Measurements from ENCODE around the gene MED12L.

MED12L gene

DNA sequence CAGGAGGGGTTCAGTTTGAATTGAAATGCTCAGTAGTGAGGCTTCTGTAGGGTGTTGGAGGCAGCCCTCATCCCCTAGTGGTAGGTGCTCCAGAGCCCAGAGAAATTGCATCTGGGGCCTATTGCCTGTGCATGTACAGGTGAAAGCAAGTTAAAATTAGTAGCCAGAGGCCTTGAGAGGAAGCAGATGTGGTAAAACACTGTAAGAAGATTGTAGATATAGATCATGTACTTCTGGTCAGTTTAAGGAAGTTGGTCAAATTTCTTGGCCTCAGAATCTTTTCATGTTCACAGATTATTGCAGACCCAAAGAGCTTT, 340.8 kb downstream of the MED12L start:
- H3K4me3 ChIP-seq (ENCODE audit: low read length): no peak overlapping the region

DNA sequence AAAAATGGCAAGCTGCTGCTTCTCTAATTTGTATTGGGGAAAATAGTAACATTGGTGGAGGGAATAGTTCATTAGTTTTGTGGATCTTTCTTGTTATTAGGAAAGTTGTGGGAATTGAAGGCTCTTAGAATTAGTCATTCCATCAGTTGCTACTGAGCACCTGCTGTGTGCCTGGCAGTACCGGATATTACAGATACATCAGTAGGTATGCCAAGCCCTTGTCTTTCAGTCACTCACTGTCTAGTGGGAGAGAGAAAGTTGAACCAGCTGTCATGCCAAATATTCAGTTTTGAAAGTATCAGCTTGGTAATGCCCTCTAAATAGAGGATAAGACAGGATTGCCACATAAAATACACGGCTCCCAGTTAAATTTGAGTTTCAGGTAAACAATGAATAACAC, 342.9 kb downstream of the MED12L start:
- no peak overlapping the region for H3K4me2 ChIP-seq (ENCODE audit: low read length)
- H3K4me3 ChIP-seq (ENCODE audit: low read length): no peak overlapping the region
- no peaks in the 10 kb centered on the region for H3K36me3 ChIP-seq (ENCODE audit: insufficient read depth, low read length)
- no peaks in the 10 kb centered on the region for H3K27me3 ChIP-seq (ENCODE audit: control insufficient read depth, insufficient read depth, low read length)
- H3K9ac ChIP-seq (ENCODE audit: low read depth, low read length): no peak overlapping the region
- no peaks in the 10 kb centered on the region for H3K9me3 ChIP-seq (replicated peaks; ENCODE audit: low read length)
- peaks cover 22% of the 10 kb centered on the region for H3K4me1 ChIP-seq (ENCODE audit: control insufficient read depth, insufficient read depth, low read length)

More for the DNA sequence above, 340.8 kb downstream of the MED12L start:
- no peaks in the 10 kb centered on the region for H3K36me3 ChIP-seq (ENCODE audit: insufficient read depth, low read length)
- H3K4me2 ChIP-seq (ENCODE audit: low read length): no peak overlapping the region
- H3K9me3 ChIP-seq (replicated peaks; ENCODE audit: low read length): no peaks in the 10 kb centered on the region
- no peak overlapping the region for H3K9ac ChIP-seq (ENCODE audit: low read depth, low read length)
- no peaks in the 10 kb centered on the region for H3K27me3 ChIP-seq (ENCODE audit: control insufficient read depth, insufficient read depth, low read length)
- H3K4me1 ChIP-seq (ENCODE audit: control insufficient read depth, insufficient read depth, low read length): peaks cover 7% of the 10 kb centered on the region

DNA sequence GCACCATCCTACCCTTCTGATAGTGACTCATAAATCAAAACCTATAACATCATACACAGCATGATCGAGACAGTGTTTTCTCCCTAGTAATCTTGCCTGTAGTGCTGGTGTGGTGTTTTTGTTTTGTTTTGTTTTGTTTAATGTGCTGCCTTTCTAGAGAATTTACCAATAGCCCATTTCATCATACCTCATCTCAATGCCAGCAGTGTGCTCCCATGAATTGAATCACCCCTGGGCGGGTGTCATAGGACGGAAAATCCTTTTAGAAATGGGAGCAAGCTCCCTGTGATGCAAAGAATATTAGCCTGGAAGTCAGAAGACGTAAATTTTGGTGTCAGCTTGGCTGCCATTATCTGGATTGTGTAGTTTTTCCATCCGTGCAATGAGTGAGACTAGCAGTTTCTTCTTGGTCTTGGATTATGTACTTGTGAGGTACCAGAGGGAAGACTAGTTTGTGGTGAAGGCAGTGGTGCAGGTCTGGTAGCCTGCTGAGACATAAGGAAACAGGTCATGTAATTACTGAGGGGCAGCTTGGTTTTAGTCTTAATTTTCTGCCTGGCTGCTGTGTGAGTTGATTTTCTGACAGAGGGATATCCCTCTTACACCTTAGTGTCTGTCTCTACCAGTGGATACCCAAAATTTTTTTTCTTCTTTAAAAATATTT, 345.5 kb downstream of the MED12L start:
- Histone ChIP-seq H3K9me3 (replicated peaks; ENCODE audit: low read length) (no peaks in the 10 kb centered on the region), H3K27me3 (ENCODE audit: control insufficient read depth, insufficient read depth, low read length) (no peaks in the 10 kb centered on the region), H3K4me1 (ENCODE audit: control insufficient read depth, insufficient read depth, low read length) (peaks cover 38% of the 10 kb centered on the region), H3K9ac (ENCODE audit: low read depth, low read length) (no peak overlapping the region), H3K4me2 (ENCODE audit: low read length) (no peak overlapping the region), H3K4me3 (ENCODE audit: low read length) (no peak overlapping the region), H3K36me3 (ENCODE audit: insufficient read depth, low read length) (no peaks in the 10 kb centered on the region)

DNA sequence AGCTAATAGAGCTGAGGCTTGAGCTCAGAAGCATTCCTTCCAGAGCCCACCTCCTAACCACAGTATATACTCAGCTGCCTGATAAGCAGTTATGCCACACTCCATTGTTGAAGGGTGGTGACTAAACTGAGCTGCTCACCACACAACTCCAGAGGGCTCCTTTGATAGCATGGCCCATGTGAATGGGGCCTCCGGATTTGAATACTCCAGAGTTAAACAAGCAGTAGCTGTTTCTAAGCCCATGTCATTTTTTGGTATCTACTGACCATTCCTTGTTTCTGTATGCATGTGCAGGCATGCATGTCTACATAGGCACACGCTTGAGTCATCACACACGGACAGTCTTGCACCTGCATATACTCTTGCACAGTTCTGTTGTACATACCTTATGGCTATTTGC, 346.5 kb downstream of the MED12L start:
- Histone ChIP-seq H3K4me2 (ENCODE audit: low read length) (no peak overlapping the region), H3K9ac (ENCODE audit: low read depth, low read length) (no peak overlapping the region), H3K4me3 (ENCODE audit: low read length) (no peak overlapping the region), H3K27me3 (ENCODE audit: control insufficient read depth, insufficient read depth, low read length) (no peaks in the 10 kb centered on the region), H3K4me1 (ENCODE audit: control insufficient read depth, insufficient read depth, low read length) (peaks cover 47% of the 10 kb centered on the region), H3K9me3 (replicated peaks; ENCODE audit: low read length) (no peaks in the 10 kb centered on the region), H3K36me3 (ENCODE audit: insufficient read depth, low read length) (no peaks in the 10 kb centered on the region)

DNA sequence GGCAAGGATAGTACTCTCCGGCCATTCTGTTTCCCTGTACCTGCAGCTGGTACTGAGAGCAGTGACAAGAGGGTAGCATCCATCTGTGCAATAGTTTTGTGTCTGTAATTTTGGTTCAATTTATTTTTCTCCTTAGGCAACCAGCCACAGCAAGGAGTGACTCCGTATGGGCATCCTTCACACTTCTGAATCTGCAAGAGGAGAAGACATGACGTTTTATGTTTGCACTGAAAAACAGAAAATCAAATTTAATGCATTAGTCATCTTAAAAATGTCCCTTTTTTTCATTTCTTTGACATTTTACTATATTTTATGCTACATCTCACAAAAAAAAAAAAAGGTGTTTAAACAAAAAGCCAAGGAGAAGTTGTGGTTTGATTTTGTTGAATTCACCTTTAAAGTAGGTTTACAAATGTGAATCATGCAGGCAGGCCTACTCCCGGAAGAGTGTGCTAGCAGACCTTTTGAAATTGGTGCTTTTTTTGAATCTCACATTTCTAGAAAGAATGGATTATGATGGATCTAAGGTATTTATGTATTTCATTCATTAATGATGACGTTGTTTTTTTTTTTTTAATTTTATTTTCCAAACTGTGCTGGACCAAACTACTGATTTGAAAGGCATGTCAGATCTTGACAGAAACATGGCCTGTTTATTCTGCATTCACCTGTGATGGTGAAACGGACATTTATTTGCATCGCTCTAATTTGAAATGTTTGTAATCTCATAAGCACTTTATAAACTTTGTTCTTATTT, 347.3 kb downstream of the MED12L start:
- Histone ChIP-seq H3K4me3 (ENCODE audit: low read length) (no peak overlapping the region), H3K4me1 (ENCODE audit: control insufficient read depth, insufficient read depth, low read length) (peaks cover 47% of the 10 kb centered on the region), H3K36me3 (ENCODE audit: insufficient read depth, low read length) (no peaks in the 10 kb centered on the region), H3K27me3 (ENCODE audit: control insufficient read depth, insufficient read depth, low read length) (no peaks in the 10 kb centered on the region), H3K4me2 (ENCODE audit: low read length) (no peak overlapping the region), H3K9me3 (replicated peaks; ENCODE audit: low read length) (no peaks in the 10 kb centered on the region), H3K9ac (ENCODE audit: low read depth, low read length) (no peak overlapping the region)

DNA sequence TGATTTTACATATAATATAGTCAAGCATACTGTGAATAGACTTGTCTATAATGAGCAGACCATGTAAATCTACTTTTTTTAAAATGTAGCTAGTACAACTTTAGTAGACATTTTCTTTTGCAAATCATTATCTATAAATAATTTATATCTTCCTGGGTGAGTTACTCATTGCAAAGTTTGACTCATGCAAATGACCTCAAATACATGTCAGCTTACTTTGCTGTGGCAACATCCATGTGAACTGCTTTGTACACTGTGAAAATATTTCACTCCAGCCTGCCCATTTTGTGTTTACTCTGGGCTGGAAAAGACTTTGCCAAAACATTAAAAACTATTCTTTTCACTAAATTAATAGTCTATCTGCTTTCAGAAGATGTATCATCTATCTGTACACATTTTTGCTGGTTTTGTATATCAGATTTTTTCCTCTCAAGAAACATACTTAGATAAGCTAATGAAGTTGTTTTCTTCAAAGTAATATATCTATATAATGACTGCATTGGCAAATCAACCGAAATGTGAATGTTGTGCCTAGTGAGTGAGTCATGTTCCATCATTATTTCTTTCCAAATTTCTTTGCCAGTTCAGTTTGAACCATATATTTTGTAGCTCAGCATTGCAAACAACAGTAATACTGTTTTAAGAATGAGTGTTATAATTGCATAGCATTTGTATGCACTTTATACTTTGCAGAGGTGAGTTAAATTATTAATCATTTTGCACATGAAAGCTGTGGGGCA, 348.9 kb downstream of the MED12L start:
- Histone ChIP-seq H3K9ac (ENCODE audit: low read depth, low read length) (peak overlapping the region; percentile 73), H3K4me3 (ENCODE audit: low read length) (peak overlapping the region; percentile 32), H3K4me1 (ENCODE audit: control insufficient read depth, insufficient read depth, low read length) (peaks cover 50% of the 10 kb centered on the region), H3K27me3 (ENCODE audit: control insufficient read depth, insufficient read depth, low read length) (no peaks in the 10 kb centered on the region), H3K36me3 (ENCODE audit: insufficient read depth, low read length) (no peaks in the 10 kb centered on the region), H3K4me2 (ENCODE audit: low read length) (peak overlapping the region; percentile 70), H3K9me3 (replicated peaks; ENCODE audit: low read length) (no peaks in the 10 kb centered on the region)

DNA sequence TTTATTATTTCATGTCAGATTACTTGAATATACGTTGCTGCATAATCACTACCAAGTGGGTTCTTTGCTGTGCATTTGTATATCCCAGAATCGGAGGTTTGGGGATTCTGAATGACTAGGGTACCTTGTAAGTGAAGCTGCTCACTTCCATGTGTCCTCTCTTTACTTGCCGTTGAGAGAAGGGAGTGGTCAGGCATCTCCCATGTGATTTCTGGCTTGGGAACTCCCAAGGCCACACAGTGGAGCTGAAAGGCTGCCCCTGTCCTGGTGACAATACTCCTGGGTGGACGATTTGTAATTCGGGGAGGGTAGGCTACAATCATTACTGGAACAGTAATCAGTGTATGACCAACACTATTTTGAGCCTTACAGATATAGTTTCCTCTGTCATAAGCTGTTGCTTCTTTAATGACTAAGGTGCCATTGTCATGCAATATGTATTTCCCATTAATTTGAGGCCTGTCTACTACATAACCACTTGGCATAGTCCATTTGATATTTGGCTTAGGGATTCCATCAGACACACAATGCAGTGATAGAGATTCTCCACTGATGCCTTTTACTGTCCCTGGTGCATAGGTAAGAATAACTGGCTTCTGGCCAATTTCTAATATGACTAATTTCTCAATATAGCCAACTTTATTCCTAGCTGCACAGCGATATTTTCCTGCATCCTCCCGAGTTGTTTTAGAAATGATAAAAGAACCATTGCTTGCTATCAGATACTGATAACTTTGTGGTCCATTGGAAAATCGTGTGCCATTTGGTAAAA, 351.4 kb downstream of the MED12L start:
- H3K27me3 ChIP-seq (ENCODE audit: control insufficient read depth, insufficient read depth, low read length): no peaks in the 10 kb centered on the region
- no peak overlapping the region for H3K4me3 ChIP-seq (ENCODE audit: low read length)
- H3K4me1 ChIP-seq (ENCODE audit: control insufficient read depth, insufficient read depth, low read length): peaks cover 49% of the 10 kb centered on the region
- no peak overlapping the region for H3K9ac ChIP-seq (ENCODE audit: low read depth, low read length)
- H3K9me3 ChIP-seq (replicated peaks; ENCODE audit: low read length): no peaks in the 10 kb centered on the region
- H3K4me2 ChIP-seq (ENCODE audit: low read length): no peak overlapping the region
- no peaks in the 10 kb centered on the region for H3K36me3 ChIP-seq (ENCODE audit: insufficient read depth, low read length)

DNA sequence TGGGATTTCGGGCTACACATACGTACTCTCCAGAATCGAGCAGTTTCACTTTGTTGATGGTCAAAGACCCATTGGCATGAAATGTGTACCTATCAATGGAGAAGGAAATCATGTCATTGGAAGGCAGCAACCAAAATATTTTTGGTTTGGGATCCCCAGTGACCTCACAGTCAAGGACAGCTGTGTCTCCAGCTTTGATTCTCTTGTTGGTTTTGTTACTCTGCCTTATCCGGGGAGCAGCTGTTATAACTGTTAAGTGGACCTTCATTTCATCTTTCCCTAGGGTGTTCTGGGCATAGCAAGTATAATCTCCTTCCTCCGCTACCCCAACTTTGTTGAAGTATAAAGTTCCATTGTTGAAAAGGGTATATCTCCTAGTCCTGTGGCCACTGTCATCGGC, 352.4 kb downstream of the MED12L start:
- Histone ChIP-seq H3K4me2 (ENCODE audit: low read length) (no peak overlapping the region), H3K4me3 (ENCODE audit: low read length) (no peak overlapping the region), H3K9me3 (replicated peaks; ENCODE audit: low read length) (no peaks in the 10 kb centered on the region), H3K36me3 (ENCODE audit: insufficient read depth, low read length) (no peaks in the 10 kb centered on the region), H3K4me1 (ENCODE audit: control insufficient read depth, insufficient read depth, low read length) (peaks cover 39% of the 10 kb centered on the region), H3K9ac (ENCODE audit: low read depth, low read length) (no peak overlapping the region), H3K27me3 (ENCODE audit: control insufficient read depth, insufficient read depth, low read length) (no peaks in the 10 kb centered on the region)

DNA sequence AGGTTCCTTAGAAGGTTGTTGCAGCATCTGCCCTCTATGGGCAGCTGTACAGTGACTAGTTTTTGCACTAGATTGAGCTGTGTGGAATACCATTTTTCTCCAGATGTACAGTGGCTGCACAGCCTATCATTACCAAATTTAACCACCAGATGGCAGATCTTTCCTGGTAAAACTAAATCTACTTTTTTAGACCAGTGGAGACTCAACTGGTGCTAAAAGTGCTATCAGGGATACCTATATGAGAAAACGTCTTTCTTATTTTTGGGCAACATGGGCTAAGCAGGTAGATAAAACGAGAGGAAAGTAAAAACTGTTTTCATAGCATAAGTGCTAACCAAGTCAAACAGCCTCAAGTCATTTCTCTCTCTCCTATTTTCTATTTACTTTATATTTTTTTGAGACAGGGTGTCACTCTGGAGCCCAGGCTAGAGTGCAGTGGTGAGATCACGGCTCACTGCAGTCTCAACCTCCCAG, 354.2 kb downstream of the MED12L start:
- Histone ChIP-seq H3K9me3 (replicated peaks; ENCODE audit: low read length) (no peaks in the 10 kb centered on the region), H3K4me1 (ENCODE audit: control insufficient read depth, insufficient read depth, low read length) (peaks cover 24% of the 10 kb centered on the region), H3K4me3 (ENCODE audit: low read length) (no peak overlapping the region), H3K36me3 (ENCODE audit: insufficient read depth, low read length) (no peaks in the 10 kb centered on the region), H3K27me3 (ENCODE audit: control insufficient read depth, insufficient read depth, low read length) (no peaks in the 10 kb centered on the region), H3K4me2 (ENCODE audit: low read length) (no peak overlapping the region), H3K9ac (ENCODE audit: low read depth, low read length) (no peak overlapping the region)

DNA sequence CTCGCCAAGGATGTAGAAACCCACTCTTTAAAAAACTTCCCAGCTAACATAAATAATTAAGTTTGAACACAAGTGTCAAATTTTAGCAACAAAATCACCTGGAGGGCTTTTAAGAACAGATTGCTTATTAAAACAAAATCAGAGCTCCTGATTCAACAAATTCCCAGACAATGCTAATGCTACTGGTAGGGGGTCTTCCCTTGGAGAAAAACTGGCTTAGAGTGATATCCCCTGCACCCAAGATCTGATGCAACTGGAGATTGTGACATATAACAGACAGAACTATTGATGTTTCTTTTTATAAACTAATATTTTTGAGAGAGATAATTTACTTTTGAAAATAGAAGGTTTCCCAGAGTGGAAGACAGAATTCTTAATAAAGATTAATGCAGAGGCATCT, 355.5 kb downstream of the MED12L start:
- H3K36me3 ChIP-seq (ENCODE audit: insufficient read depth, low read length): no peaks in the 10 kb centered on the region
- no peak overlapping the region for H3K9ac ChIP-seq (ENCODE audit: low read depth, low read length)
- no peaks in the 10 kb centered on the region for H3K27me3 ChIP-seq (ENCODE audit: control insufficient read depth, insufficient read depth, low read length)
- no peaks in the 10 kb centered on the region for H3K9me3 ChIP-seq (replicated peaks; ENCODE audit: low read length)
- no peak overlapping the region for H3K4me3 ChIP-seq (ENCODE audit: low read length)
- H3K4me2 ChIP-seq (ENCODE audit: low read length): no peak overlapping the region
- H3K4me1 ChIP-seq (ENCODE audit: control insufficient read depth, insufficient read depth, low read length): peaks cover 20% of the 10 kb centered on the region

DNA sequence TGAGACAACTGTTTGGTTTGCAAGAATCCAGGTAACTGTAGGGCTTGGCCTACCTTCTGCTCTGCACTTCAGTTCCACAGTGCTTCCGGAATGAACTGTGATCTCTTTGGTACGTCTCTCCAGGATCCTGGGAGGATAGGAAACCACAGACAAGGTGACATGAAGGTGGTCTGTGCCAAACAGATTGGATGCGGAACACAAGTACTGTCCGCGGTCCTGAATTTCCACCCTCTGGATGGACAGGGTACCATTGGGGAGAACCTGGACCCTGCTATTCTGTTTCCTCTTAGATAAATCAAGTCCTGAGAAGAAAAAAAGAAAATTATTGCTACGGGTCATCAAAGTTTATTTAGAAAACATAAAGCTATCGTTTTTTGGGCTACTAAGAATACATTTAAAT, 358.1 kb downstream of the MED12L start:
- Histone ChIP-seq H3K4me1 (ENCODE audit: control insufficient read depth, insufficient read depth, low read length) (peaks cover 8% of the 10 kb centered on the region), H3K9ac (ENCODE audit: low read depth, low read length) (no peak overlapping the region), H3K4me2 (ENCODE audit: low read length) (no peak overlapping the region), H3K9me3 (replicated peaks; ENCODE audit: low read length) (no peaks in the 10 kb centered on the region), H3K27me3 (ENCODE audit: control insufficient read depth, insufficient read depth, low read length) (no peaks in the 10 kb centered on the region), H3K4me3 (ENCODE audit: low read length) (no peak overlapping the region), H3K36me3 (ENCODE audit: insufficient read depth, low read length) (no peaks in the 10 kb centered on the region)
